SK-N-SH (cell line): ENCODE results near the gene LTBP2.

ENCODE experiments used
- CTCF ChIP-seq: fragments of 200-600 bp; sonication (generic); IDR thresholded peaks from 2 replicates; pipeline ENCODE4 v1.6.1; 2017; ENCODE audit warnings: antibody characterized with exemption, mild to moderate bottlenecking, moderate library complexity
- EZH2phosphoT487 ChIP-seq: fragments of 200-600 bp; sonication (generic); IDR thresholded peaks from 2 replicates; pipeline ENCODE4 v1.6.1; 2017; ENCODE audit warnings: low read depth, mixed run types, mild to moderate bottlenecking, antibody characterized with exemption, moderate library complexity, borderline replicate concordance

GRCh38 chr14:74604911-74605310, 7.1 kb downstream of the LTBP2 start:
- no peak for TF ChIP-seq CTCF
- no peak for TF ChIP-seq EZH2phosphoT487
